ENCODE data around the gene INTS1.

The INTS1 gene

DNA sequence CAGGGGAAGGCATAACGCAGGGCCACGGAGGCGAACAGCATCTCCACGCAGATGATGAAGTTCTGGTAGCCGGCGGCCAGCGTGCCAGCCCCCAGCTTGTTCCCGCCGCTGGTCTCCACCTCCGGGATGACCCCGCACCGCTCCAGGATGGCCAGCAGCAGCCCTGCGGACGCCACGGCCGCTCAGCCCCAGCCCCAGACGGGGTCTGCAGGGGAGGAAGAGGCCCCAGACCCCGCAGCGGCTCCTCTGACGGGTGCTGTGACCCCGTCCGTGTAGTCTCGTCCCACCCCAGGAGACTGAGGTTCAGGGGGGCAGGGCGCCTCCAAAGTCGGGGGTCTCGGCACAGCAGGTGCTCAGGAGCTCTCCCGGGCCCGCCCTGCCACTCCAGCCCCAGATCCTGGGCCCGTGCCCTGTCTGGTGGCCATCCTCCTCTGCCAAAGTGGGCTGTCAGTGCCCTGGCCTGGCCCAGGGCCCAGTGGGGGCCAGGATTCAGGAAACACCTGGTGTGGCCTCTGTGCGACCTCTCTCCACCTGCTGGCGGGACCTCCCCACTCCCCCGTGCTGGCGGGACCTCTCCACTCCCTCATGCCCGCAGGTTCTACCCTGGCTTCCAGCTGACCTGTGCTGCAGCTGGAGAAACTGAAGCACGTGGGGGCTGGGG, 43.7 kb upstream of the INTS1 start:
- Histone ChIP-seq H3K4me1 (ENCODE audit: control insufficient read depth, insufficient read depth, low read depth, low read length) (no peaks in the 10 kb centered on the region), H3K27me3 (ENCODE audit: control insufficient read depth in 1 of 2, insufficient read depth in 1 of 2, low read length in 2 of 2) (no peaks in the 10 kb centered on the region), H3K4ac (ENCODE audit: low read depth in 1 of 2, low read length in 2 of 2) (no peak overlapping the region), H2AFZ (ENCODE audit: low read depth, low read length) (no peak overlapping the region), H3K14ac (ENCODE audit: low read length in 2 of 2) (no peak overlapping the region), H3K4me2 (ENCODE audit: low read length, poor library complexity, severe bottlenecking) (no peak overlapping the region), H2BK12ac (ENCODE audit: low read length in 2 of 2) (no peak overlapping the region), H2BK15ac (ENCODE audit: low read depth, poor library complexity, severe bottlenecking) (peak overlapping the region; percentile 37), H3K27ac (ENCODE audit: low read length, poor library complexity, severe bottlenecking) (no peak overlapping the region), H3K9me3 (ENCODE audit: control insufficient read depth, low read length) (no peaks in the 10 kb centered on the region), H3K18ac (ENCODE audit: low read depth in 1 of 2, low read length in 2 of 2) (no peak overlapping the region), H3K36me3 (ENCODE audit: control insufficient read depth in 1 of 2, insufficient read depth in 2 of 2, low read depth in 1 of 2, low read length in 2 of 2) (peaks cover 2 to 79% of the 10 kb centered on the region in 2 experiments), H4K91ac (ENCODE audit: low read length) (no peak overlapping the region), H2BK120ac (ENCODE audit: low read depth, low read length) (no peak overlapping the region), H3K9ac (ENCODE audit: low read length) (no peak overlapping the region), H2AK5ac (ENCODE audit: low read length, severe bottlenecking) (no peak overlapping the region), H2BK5ac (ENCODE audit: low read depth, low read length, poor library complexity, severe bottlenecking) (no peak overlapping the region), H4K8ac (ENCODE audit: low read length) (no peak overlapping the region), H3K79me1 (replicated peaks; ENCODE audit: low read length, poor library complexity, severe bottlenecking) (no peaks in the 10 kb centered on the region), H3K23ac (ENCODE audit: low read length in 2 of 2) (no peak overlapping the region), H3K4me3 (ENCODE audit: insufficient read depth in 1 of 2, low read depth in 1 of 2, low read length in 2 of 2) (no peak overlapping the region)
- DNase-seq, result peak; percentile 3
- WGBS, result 89% methylated on average over 35 of the region's 35 CpGs

DNA sequence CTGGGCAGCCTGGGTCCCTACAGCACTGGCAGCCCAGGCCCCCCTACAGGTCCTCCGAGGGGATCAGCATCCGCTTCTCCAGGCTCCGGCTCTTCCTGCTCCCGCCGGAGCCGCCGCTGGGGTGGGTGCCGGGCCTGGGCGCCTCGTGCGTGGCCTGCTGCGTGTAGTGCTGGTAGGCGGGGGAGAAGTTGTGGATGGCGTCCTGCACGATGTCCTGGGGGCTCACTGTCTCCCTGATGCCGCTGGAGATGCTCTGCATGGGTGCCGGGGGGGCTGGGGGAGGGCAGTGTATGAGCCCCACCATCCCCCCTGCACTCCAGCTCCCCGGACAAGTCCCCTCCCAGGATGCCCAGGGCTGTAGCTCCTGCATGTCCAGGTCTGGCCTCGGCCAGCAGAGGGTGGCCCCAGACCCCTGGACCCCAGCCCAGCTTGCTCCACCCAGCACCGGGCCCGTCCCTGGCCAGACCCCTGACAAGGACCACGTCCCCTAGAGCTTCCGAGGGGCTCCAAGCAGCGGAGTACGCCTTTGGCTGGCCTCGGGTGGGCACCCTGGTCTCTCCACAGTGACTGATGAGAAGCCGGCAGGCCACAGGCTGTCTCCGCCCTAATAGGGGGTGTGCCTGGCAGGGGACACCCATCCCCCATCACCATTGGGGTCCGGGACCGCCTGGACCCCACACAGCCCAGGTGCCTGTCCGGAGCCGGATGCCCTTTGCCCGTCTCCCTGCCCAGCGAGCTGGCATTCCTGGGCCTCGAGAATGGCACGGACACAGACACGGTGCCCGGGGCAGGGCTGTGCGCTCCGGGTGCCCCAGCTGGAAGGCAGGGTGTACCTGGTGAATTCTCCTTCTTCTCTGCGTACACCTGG, 43.0 kb upstream of the INTS1 start:
- no peak overlapping the region for H2BK5ac ChIP-seq (ENCODE audit: low read depth, low read length, poor library complexity, severe bottlenecking)

GRCh38 chr7:1546274-1546908, 42.2 kb upstream of the INTS1 start:
- H3K23ac ChIP-seq (ENCODE audit: low read length in 2 of 2), result no peak overlapping the region
- no peak overlapping the region for H3K9ac ChIP-seq (ENCODE audit: low read length)
- no peak overlapping the region for H3K4me2 ChIP-seq (ENCODE audit: low read length, poor library complexity, severe bottlenecking)
- H2AFZ ChIP-seq (ENCODE audit: low read depth, low read length), result no peak overlapping the region
- H3K9me3 ChIP-seq (ENCODE audit: control insufficient read depth, low read length), result no peaks in the 10 kb centered on the region
- 95% methylated on average over 28 of the region's 28 CpGs for WGBS
- H3K4ac ChIP-seq (ENCODE audit: low read depth in 1 of 2, low read length in 2 of 2), result no peak overlapping the region
- H4K91ac ChIP-seq (ENCODE audit: low read length), result peak overlapping the region; percentile 30
- H2BK5ac ChIP-seq (ENCODE audit: low read depth, low read length, poor library complexity, severe bottlenecking), result no peak overlapping the region
- no peak overlapping the region for H3K18ac ChIP-seq (ENCODE audit: low read depth in 1 of 2, low read length in 2 of 2)
- no peaks in the 10 kb centered on the region for H3K27me3 ChIP-seq (ENCODE audit: control insufficient read depth in 1 of 2, insufficient read depth in 1 of 2, low read length in 2 of 2)
- H4K8ac ChIP-seq (ENCODE audit: low read length), result no peak overlapping the region
- no peak overlapping the region for H3K14ac ChIP-seq (ENCODE audit: low read length in 2 of 2)
- H2BK120ac ChIP-seq (ENCODE audit: low read depth, low read length), result no peak overlapping the region
- no peak overlapping the region for H2BK12ac ChIP-seq (ENCODE audit: low read length in 2 of 2)
- H3K4me1 ChIP-seq (ENCODE audit: control insufficient read depth, insufficient read depth, low read depth, low read length), result no peaks in the 10 kb centered on the region
- peaks cover 2% of the 10 kb centered on the region for H3K79me1 ChIP-seq (replicated peaks; ENCODE audit: low read length, poor library complexity, severe bottlenecking)
- no peak overlapping the region for H3K27ac ChIP-seq (ENCODE audit: low read length, poor library complexity, severe bottlenecking)
- H2BK15ac ChIP-seq (ENCODE audit: low read depth, poor library complexity, severe bottlenecking), result no peak overlapping the region
- peaks cover 4 to 93% of the 10 kb centered on the region in 2 experiments for H3K36me3 ChIP-seq (ENCODE audit: control insufficient read depth in 1 of 2, insufficient read depth in 2 of 2, low read depth in 1 of 2, low read length in 2 of 2)
- no peak overlapping the region for H2AK5ac ChIP-seq (ENCODE audit: low read length, severe bottlenecking)
- no peak overlapping the region for H3K4me3 ChIP-seq (ENCODE audit: insufficient read depth in 1 of 2, low read depth in 1 of 2, low read length in 2 of 2)
- DNase-seq, result peak; percentile 12

More for the DNA sequence above, 43.0 kb upstream of the INTS1 start:
- no peaks in the 10 kb centered on the region for H3K4me1 ChIP-seq (ENCODE audit: control insufficient read depth, insufficient read depth, low read depth, low read length)
- no peak overlapping the region for H2BK15ac ChIP-seq (ENCODE audit: low read depth, poor library complexity, severe bottlenecking)
- peak overlapping the region; percentile 14 for H4K8ac ChIP-seq (ENCODE audit: low read length)
- no peak overlapping the region for H3K23ac ChIP-seq (ENCODE audit: low read length in 2 of 2)
- H2AFZ ChIP-seq (ENCODE audit: low read depth, low read length), result no peak overlapping the region
- DNase-seq, result peak; percentile 10
- no peak overlapping the region for H2AK5ac ChIP-seq (ENCODE audit: low read length, severe bottlenecking)
- H3K4me3 ChIP-seq (ENCODE audit: insufficient read depth in 1 of 2, low read depth in 1 of 2, low read length in 2 of 2), result no peak overlapping the region
- H3K18ac ChIP-seq (ENCODE audit: low read depth in 1 of 2, low read length in 2 of 2), result no peak overlapping the region
- no peak overlapping the region for H2BK12ac ChIP-seq (ENCODE audit: low read length in 2 of 2)
- H3K9me3 ChIP-seq (ENCODE audit: control insufficient read depth, low read length), result no peaks in the 10 kb centered on the region
- H3K4ac ChIP-seq (ENCODE audit: low read depth in 1 of 2, low read length in 2 of 2), result no peak overlapping the region
- no peak overlapping the region for H2BK120ac ChIP-seq (ENCODE audit: low read depth, low read length)
- H4K91ac ChIP-seq (ENCODE audit: low read length), result no peak overlapping the region
- no peaks in the 10 kb centered on the region for H3K79me1 ChIP-seq (replicated peaks; ENCODE audit: low read length, poor library complexity, severe bottlenecking)
- WGBS, result 92% methylated on average over 32 of the region's 41 CpGs
- H3K14ac ChIP-seq (ENCODE audit: low read length in 2 of 2), result no peak overlapping the region
- no peak overlapping the region for H3K27ac ChIP-seq (ENCODE audit: low read length, poor library complexity, severe bottlenecking)
- no peak overlapping the region for H3K9ac ChIP-seq (ENCODE audit: low read length)
- peaks cover 2 to 87% of the 10 kb centered on the region in 2 experiments for H3K36me3 ChIP-seq (ENCODE audit: control insufficient read depth in 1 of 2, insufficient read depth in 2 of 2, low read depth in 1 of 2, low read length in 2 of 2)
- H3K27me3 ChIP-seq (ENCODE audit: control insufficient read depth in 1 of 2, insufficient read depth in 1 of 2, low read length in 2 of 2), result no peaks in the 10 kb centered on the region
- no peak overlapping the region for H3K4me2 ChIP-seq (ENCODE audit: low read length, poor library complexity, severe bottlenecking)

Data from mesenchymal stem cell (in vitro differentiated cells and primary cell).